Upper lobe of left lung (tissue), 6 donors: ENCODE measurements around the gene FAM3C. TPM values are rescaled to one million over a fixed set of nuclear protein-coding genes. Genes with fewer than 3 reads are reported as not detected.

ENCODE experiments used
- ATAC-seq, 2 donors: fragments of 200-7000 bp; cut with Tn5 transposase; one replicate each; pipeline ENCODE4 v1.9.1; 2022; ENCODE audit warnings: mild to moderate bottlenecking in 2 of 2, moderate library complexity in 2 of 2; ENCODE audit not compliant: low FRiP score in 2 of 2
- DNase-seq, 2 donors: peaks; one replicate each; pipeline ENCODE4 v3.0.0-alpha.2; 2019 to 2020
- H3K27ac ChIP-seq, 4 donors: fragments of 200-600 bp; sonication (generic); one replicate each; pipeline ENCODE4 v1.5.1; 2016 to 2019
- H3K27me3 ChIP-seq, 4 donors: fragments of 200-600 bp; sonication (generic); one replicate each; pipeline ENCODE4 v1.5.1; 2017 to 2019
- H3K36me3 ChIP-seq, 4 donors: fragments of 200-600 bp; sonication (generic); one replicate each; pipeline ENCODE4 v1.5.1; 2016 to 2019
- H3K4me1 ChIP-seq, 4 donors: fragments of 200-600 bp; sonication (generic); one replicate each; pipeline ENCODE4 v1.5.1; 2018 to 2019
- H3K4me3 ChIP-seq, 4 donors: fragments of 200-600 bp; sonication (generic); one replicate each; pipeline ENCODE4 v1.5.1; 2017 to 2019; ENCODE audit warnings: mild to moderate bottlenecking in 2 of 4, moderate library complexity in 1 of 4
- H3K9me3 ChIP-seq, 4 donors: fragments of 200-600 bp; sonication (generic); one replicate each; pipeline ENCODE4 v1.5.1; 2018 to 2019
- CTCF ChIP-seq, 6 experiments: fragments of 450-650 bp in 4 of 6; fragments of 200-600 bp in 2 of 6; sonication (generic) in 2 of 6; IDR thresholded peaks; one replicate each; pipeline ENCODE4 v1.5.1; 2016 to 2019; ENCODE audit warnings: antibody characterized with exemption in 6 of 6
- EP300 ChIP-seq, 4 donors: sonication (generic); formaldehyde crosslinking; IDR thresholded peaks; one replicate each; pipeline ENCODE4 v1.5.1; 2017; ENCODE audit warnings: antibody characterized with exemption in 4 of 4, control low read depth in 2 of 4
- POLR2A ChIP-seq, 4 donors: fragments of 450-650 bp; IDR thresholded peaks; one replicate each; pipeline ENCODE4 v1.5.1; 2016 to 2017; ENCODE audit warnings: antibody characterized with exemption in 4 of 4, mild to moderate bottlenecking in 2 of 4
- POLR2AphosphoS5 ChIP-seq, 2 donors: sonication (generic); formaldehyde crosslinking; IDR thresholded peaks; one replicate each; pipeline ENCODE4 v1.5.1; 2017; ENCODE audit warnings: antibody characterized with exemption in 2 of 2
- WGBS, 2 donors: methylation state at CpG; one replicate each; pipeline ENCODE4 v1.1.5; 2017 to 2018; 5-methylcytosine and 5-hydroxymethylcytosine counted together
- total RNA-seq, 6 donors: library from RNA; depleted of rRNA in 4 of 6; stranded (reverse); fragments of >200 nt in 4 of 6; gene quantifications; one replicate each; pipeline versions ENCODE4 v1.1.0 to v1.2.1, GENCODE V29; 2016 to 2021
- donor health status: DM: no; HTN: no; CAD: no; lungs with moderate emphysema.
- donor health status: DM: no; HTN: yes; CAD: no; lungs with severe emphysema.

Gene FAM3C
- total RNA-seq, 6 donors from 2014 or later = 10.5 to 65.7 (median 34.9) TPM

DNA sequence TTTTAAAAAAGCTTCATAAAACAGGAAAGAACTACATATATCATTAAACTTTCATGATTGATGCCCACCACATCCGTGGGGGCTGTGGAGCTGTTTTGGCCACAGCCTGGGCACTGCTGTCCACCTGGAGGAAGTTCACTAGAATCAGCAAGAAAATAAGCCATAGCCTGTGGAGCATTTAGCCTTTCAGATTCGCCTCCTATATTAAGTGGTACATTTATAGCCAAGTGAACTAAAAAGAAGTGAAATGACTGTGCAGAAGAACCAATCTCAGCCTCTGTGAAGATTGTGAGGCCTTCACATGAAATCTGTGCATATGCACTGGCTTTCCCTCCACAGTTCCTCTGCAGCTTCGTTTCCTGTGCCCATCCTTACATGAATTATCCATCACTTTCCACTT is 43.8 kb downstream of the FAM3C start:
- ATAC-seq = no peak
- DNase-seq = no peak
- H3K27me3 ChIP-seq = no peaks in the 10 kb centered on the region
- no peak overlapping the region for H3K4me3 ChIP-seq
- no peaks in the 10 kb centered on the region for H3K9me3 ChIP-seq
- WGBS, 2 donors = 65 to 78% methylated on average over 3 of the region's 3 CpGs
- TF ChIP-seq POLR2AphosphoS5 (IDR thresholded peaks at IDR 0.05) (no peak), CTCF (IDR thresholded peaks at IDR 0.05) (no peak), EP300 (IDR thresholded peaks at IDR 0.05) (no peak), POLR2A (IDR thresholded peaks at IDR 0.05) (no peak)
- H3K36me3 ChIP-seq = peaks cover 3 to 34% (median 3%) of the 10 kb centered on the region in 4 donors
- no peaks in the 10 kb centered on the region for H3K4me1 ChIP-seq
- no peak overlapping the region for H3K27ac ChIP-seq

GRCh38 chr7:121351682-121352081 is 44.4 kb downstream of the FAM3C start:
- H3K27ac ChIP-seq = no peak overlapping the region
- no peak for ATAC-seq
- no peaks in the 10 kb centered on the region for H3K9me3 ChIP-seq
- no peaks in the 10 kb centered on the region for H3K27me3 ChIP-seq
- H3K4me3 ChIP-seq = no peak overlapping the region
- H3K36me3 ChIP-seq = peaks cover 0 to 34% (median 4%) of the 10 kb centered on the region in 4 donors
- no peaks in the 10 kb centered on the region for H3K4me1 ChIP-seq
- TF ChIP-seq POLR2A (IDR thresholded peaks at IDR 0.05) (no peak), CTCF (IDR thresholded peaks at IDR 0.05) (no peak), POLR2AphosphoS5 (IDR thresholded peaks at IDR 0.05) (no peak), EP300 (IDR thresholded peaks at IDR 0.05) (no peak)
- DNase-seq = no peak

- Histone ChIP-seq H3K4me3 (no peak overlapping the region), H3K27ac (no peak overlapping the region), H3K27me3 (no peaks in the 10 kb centered on the region), H3K36me3 (peaks cover 0 to 12% (median 1%) of the 10 kb centered on the region in 4 donors), H3K4me1 (peaks cover 0 to 4% (median 0%) of the 10 kb centered on the region in 4 donors), H3K9me3 (no peaks in the 10 kb centered on the region)
- ATAC-seq (no peak), DNase-seq (no peak)
- WGBS, 2 donors = 96 to 100% methylated on average over 1 of the region's 1 CpG
- no peak for TF ChIP-seq POLR2AphosphoS5 (IDR thresholded peaks at IDR 0.05)
- TF ChIP-seq POLR2A (IDR thresholded peaks at IDR 0.05) = no peak
- TF ChIP-seq EP300 (IDR thresholded peaks at IDR 0.05) = no peak
Measured at GRCh38 chr7:121344497-121344896, 51.6 kb downstream of the FAM3C start.

- 82 to 88% methylated on average over 2 of the region's 2 CpGs for WGBS, 2 donors
- DNase-seq = no peak
- H3K36me3 ChIP-seq = peaks cover 0 to 12% (median 1%) of the 10 kb centered on the region in 4 donors
- no peak overlapping the region for H3K27ac ChIP-seq
- TF ChIP-seq POLR2AphosphoS5 (IDR thresholded peaks at IDR 0.05) = no peak
- TF ChIP-seq POLR2A (IDR thresholded peaks at IDR 0.05) = no peak
- TF ChIP-seq EP300 (IDR thresholded peaks at IDR 0.05) = no peak
- TF ChIP-seq CTCF (IDR thresholded peaks at IDR 0.05) = no peak
- H3K9me3 ChIP-seq = no peaks in the 10 kb centered on the region
- H3K4me1 ChIP-seq = peaks cover 0 to 4% (median 0%) of the 10 kb centered on the region in 4 donors
- no peaks in the 10 kb centered on the region for H3K27me3 ChIP-seq
- no peak for ATAC-seq
- no peak overlapping the region for H3K4me3 ChIP-seq
Measured at GRCh38 chr7:121344093-121344492, 52.0 kb downstream of the FAM3C start.

DNA sequence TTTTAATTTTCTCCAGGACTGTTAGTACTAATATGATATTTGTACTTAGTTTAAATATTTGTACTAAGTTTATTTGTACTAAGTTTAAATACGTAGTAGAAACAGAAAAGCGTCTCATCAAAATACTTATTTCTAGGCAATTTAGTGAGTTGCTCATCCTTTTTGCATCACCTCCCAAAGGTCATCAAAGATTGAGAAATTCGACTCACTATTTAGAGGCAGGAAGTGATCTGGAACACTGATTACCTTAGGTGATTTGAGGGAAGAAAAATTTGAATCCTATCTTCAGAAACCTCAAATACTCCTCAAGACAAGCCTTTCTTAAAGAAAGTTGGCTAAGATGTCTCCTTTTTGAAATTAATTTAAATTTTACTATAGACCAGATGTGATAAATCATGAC is 52.8 kb downstream of the FAM3C start:
- no peaks in the 10 kb centered on the region for H3K27me3 ChIP-seq
- ATAC-seq (no peak), DNase-seq (no peak)
- peaks cover 0 to 4% (median 0%) of the 10 kb centered on the region in 4 donors for H3K4me1 ChIP-seq
- H3K36me3 ChIP-seq = peaks cover 0 to 12% (median 1%) of the 10 kb centered on the region in 4 donors
- H3K27ac ChIP-seq = no peak overlapping the region
- TF ChIP-seq POLR2AphosphoS5 (IDR thresholded peaks at IDR 0.05) (no peak), CTCF (IDR thresholded peaks at IDR 0.05) (no peak), POLR2A (IDR thresholded peaks at IDR 0.05) (no peak), EP300 (IDR thresholded peaks at IDR 0.05) (no peak)
- no peaks in the 10 kb centered on the region for H3K9me3 ChIP-seq
- no peak overlapping the region for H3K4me3 ChIP-seq
- 70 to 79% methylated on average over 3 of the region's 3 CpGs for WGBS, 2 donors
